Measurements from ENCODE around the gene CLEC16A. TPM values are rescaled to one million over a fixed set of nuclear protein-coding genes. Genes with fewer than 3 reads are reported as not detected.

Gene CLEC16A
- total RNA-seq, 1 donor from 2014 or later = 15.8 TPM

DNA sequence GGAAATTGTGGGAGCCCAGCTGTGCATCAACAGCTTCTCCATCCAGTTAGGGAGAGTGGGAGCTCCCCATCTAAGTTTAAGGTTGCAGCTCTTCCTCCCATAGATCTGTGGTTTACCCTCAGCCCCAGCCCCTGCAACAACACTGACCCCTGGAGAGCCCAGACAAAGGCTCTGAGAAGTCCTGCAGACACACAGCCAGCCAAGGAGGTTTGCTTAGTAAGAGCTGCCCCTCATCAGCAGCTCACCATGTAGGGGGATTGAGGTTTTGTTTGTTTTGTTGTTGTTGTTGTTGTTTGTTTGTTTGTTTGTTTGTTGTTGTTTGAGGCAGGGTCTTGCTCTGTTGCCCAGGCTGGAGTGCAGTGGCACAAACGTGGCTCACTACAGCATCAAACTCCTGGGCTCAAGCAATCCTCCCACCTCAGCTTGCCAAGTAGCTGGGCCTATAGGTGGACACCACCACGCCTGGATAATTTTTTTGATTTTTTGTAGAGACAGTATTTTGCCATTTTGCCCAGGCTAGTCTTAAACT lies 138.6 kb downstream of the CLEC16A start:
- H3K4me3 ChIP-seq (ENCODE audit: low read depth, low read length) = no peak overlapping the region
- no peaks in the 10 kb centered on the region for H3K27me3 ChIP-seq (ENCODE audit: control insufficient read depth, insufficient read depth, low read length)
- FAIRE-seq (no peak), DNase-seq (ENCODE audit: low read depth) (no peak)
- H3K36me3 ChIP-seq (ENCODE audit: control insufficient read depth, insufficient read depth, low read length) = peaks cover 8% of the 10 kb centered on the region
- TF ChIP-seq, protein P1, sequence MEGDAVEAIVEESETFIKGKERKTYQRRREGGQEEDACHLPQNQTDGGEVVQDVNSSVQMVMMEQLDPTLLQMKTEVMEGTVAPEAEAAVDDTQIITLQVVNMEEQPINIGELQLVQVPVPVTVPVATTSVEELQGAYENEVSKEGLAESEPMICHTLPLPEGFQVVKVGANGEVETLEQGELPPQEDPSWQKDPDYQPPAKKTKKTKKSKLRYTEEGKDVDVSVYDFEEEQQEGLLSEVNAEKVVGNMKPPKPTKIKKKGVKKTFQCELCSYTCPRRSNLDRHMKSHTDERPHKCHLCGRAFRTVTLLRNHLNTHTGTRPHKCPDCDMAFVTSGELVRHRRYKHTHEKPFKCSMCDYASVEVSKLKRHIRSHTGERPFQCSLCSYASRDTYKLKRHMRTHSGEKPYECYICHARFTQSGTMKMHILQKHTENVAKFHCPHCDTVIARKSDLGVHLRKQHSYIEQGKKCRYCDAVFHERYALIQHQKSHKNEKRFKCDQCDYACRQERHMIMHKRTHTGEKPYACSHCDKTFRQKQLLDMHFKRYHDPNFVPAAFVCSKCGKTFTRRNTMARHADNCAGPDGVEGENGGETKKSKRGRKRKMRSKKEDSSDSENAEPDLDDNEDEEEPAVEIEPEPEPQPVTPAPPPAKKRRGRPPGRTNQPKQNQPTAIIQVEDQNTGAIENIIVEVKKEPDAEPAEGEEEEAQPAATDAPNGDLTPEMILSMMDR (IDR thresholded peaks at IDR 0.05; ENCODE audit: insufficient read depth, low read length, severe bottlenecking) = no peak

DNA sequence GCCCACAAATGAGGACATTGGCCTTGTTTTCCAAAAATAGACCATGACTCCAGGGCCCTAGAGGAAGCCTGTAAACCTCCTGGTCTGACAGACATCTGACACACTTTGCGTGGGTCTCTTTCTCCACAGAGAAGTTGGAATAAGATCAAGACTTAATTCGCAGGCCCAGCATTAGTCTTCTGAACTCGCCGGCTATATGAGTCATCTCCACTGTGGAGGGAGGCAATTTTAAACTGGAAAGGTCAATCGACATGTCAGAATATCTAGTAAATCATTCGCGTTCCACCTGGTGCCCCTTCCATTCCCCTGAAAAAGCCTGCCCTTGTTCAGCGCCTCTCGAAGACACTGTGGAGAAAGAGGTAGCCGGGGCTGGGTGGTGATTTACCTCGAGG lies 140.1 kb downstream of the CLEC16A start:
- FAIRE-seq (no peak), DNase-seq (ENCODE audit: low read depth) (no peak)
- Histone ChIP-seq H3K4me3 (ENCODE audit: low read depth, low read length) (no peak overlapping the region), H3K27me3 (ENCODE audit: control insufficient read depth, insufficient read depth, low read length) (no peaks in the 10 kb centered on the region), H3K36me3 (ENCODE audit: control insufficient read depth, insufficient read depth, low read length) (peaks cover 9% of the 10 kb centered on the region)
- TF ChIP-seq, protein P1 (IDR thresholded peaks at IDR 0.05; ENCODE audit: insufficient read depth, low read length, severe bottlenecking) = no peak

DNA sequence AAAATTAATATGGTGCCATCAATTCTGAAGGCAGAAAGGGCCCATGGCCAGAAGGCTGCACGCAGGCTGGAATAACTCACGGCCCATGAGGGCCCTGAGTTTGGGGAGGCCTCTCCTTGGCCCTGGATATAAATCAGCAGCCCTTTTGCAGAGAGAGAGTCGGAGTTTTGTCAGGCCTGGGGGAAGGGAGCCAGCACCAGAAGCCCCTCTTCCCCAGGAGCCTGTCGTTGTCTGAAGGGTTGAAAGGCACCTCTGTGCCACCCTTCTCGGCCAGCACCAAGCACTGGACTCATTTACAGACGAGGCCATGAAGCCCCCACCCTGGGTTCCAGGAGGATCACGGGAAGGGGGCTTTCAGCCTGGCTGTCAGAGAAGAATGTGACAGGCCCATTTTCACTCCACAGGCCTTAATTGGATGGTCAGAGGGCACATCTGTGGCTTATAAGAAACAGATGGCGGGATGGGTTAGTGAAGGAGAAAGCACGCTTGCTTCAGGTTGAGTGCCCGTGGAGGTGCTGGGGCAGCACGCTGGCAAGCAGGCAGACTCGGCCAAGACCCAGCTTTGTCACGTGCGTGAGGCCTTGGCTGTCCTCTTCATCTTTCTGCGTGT lies 140.6 kb downstream of the CLEC16A start:
- TF ChIP-seq, protein P1 (IDR thresholded peaks at IDR 0.05; ENCODE audit: insufficient read depth, low read length, severe bottlenecking) = no peak
- H3K4me3 ChIP-seq (ENCODE audit: low read depth, low read length) = no peak overlapping the region
- peaks cover 7% of the 10 kb centered on the region for H3K36me3 ChIP-seq (ENCODE audit: control insufficient read depth, insufficient read depth, low read length)
- H3K27me3 ChIP-seq (ENCODE audit: control insufficient read depth, insufficient read depth, low read length) = no peaks in the 10 kb centered on the region
- DNase-seq (ENCODE audit: low read depth) (no peak), FAIRE-seq (no peak)

DNA sequence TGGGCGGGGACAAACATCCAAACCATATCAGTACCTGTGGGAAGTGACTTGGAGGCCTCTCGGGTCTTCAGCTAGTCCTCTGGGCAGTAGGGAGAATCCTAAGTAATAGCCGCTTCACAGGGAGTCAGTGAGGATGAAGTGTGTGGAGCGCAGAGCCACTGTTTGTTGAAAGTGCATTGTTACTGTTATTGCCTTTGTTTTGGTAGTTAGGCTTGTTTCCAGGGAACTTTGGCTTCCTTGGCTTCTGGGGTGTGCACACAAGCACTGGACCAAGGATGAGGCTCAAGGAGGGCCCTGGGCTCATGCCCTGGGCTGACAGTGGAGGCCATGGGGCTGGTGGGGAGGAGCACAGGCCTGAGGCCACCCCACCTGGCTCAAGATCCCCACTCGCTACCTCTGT lies 141.6 kb downstream of the CLEC16A start:
- no peak for DNase-seq (ENCODE audit: low read depth)
- H3K27me3 ChIP-seq (ENCODE audit: control insufficient read depth, insufficient read depth, low read length) = no peaks in the 10 kb centered on the region
- H3K36me3 ChIP-seq (ENCODE audit: control insufficient read depth, insufficient read depth, low read length) = peaks cover 3% of the 10 kb centered on the region
- TF ChIP-seq, protein P1 (IDR thresholded peaks at IDR 0.05; ENCODE audit: insufficient read depth, low read length, severe bottlenecking) = no peak
- FAIRE-seq = no peak
- no peak overlapping the region for H3K4me3 ChIP-seq (ENCODE audit: low read depth, low read length)

DNA sequence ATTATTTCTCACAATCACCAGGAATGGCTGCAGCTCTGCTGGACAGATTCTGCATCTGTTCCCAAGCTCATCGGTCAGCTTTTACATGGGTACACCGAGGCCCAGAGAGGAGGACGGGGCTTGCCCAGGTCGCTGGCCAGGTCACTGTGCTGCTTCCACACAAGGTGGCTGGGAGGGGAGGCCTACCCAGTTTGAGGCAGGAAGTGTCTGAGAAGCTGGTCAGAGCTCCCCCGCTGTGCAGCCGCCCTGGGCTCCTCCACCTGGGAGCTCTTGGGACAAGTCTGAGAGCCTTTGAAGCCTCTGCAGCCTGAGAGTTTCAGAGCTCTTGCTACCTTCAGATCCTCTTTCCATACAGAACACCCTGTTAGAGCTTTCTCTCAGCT lies 143.3 kb downstream of the CLEC16A start:
- FAIRE-seq = no peak
- Histone ChIP-seq H3K36me3 (ENCODE audit: control insufficient read depth, insufficient read depth, low read length) (peaks cover 3% of the 10 kb centered on the region), H3K27me3 (ENCODE audit: control insufficient read depth, insufficient read depth, low read length) (no peaks in the 10 kb centered on the region), H3K4me3 (ENCODE audit: low read depth, low read length) (no peak overlapping the region)
- TF ChIP-seq, protein P1 (IDR thresholded peaks at IDR 0.05; ENCODE audit: insufficient read depth, low read length, severe bottlenecking) = no peak
- no peak for DNase-seq (ENCODE audit: low read depth)

Measured in bronchial epithelial cell (primary cell).